ENCODE data around the gene PIAS3. TPM values are rescaled to one million over a fixed set of nuclear protein-coding genes. Genes with fewer than 3 reads are reported as not detected.
A peak's percentile ranks its signal among the peaks of the same experiment; 100 is the strongest.

Gene PIAS3
- 10 to 100 TPM; 20.3 to 23.6 TPM for total RNA-seq

GRCh38 chr1:145858901-145859490 lies at the start of gene PIAS3:
Gene PIAS3, minus strand, starts transcription at chr1:145859081. Its CDS starts 91 bp downstream, at chr1:145858990.
- peak; percentile 94 for DNase-seq
- H3K27ac Mint-ChIP-seq: peak within 1 kb of the TSS; percentile 87
- peaks cover 5% of the 10 kb centered on the region for H3K36me3 Mint-ChIP-seq
- ATAC-seq: peak; percentile 87
- peaks cover 10% of the 10 kb centered on the region for H3K4me1 Mint-ChIP-seq
- CTCF ChIA-PET: interaction anchor here (0.7 to 12.9 kb wide), 24 partner anchors 9 to 178 kb away, joined by 3 to 229 read pairs (median 4); partner anchors contain the start of genes ITGA10, LIX1L, NUDT17 and PEX11B
- peak within 1 kb of the TSS; percentile 95 for H3K4me3 Mint-ChIP-seq
- H3K9me3 Mint-ChIP-seq (ENCODE audit: low read depth): no peaks in the 10 kb centered on the region
- H3K27me3 Mint-ChIP-seq: peaks cover 8% of the 10 kb centered on the region

- Mint-ChIP-seq H3K36me3 (peaks cover 16% of the 10 kb centered on the region), H3K4me1 (peaks cover 20% of the 10 kb centered on the region), H3K27me3 (no peaks in the 10 kb centered on the region), H3K9me3 (ENCODE audit: low read depth) (no peaks in the 10 kb centered on the region), H3K4me3 (no peak overlapping the region), H3K27ac (no peak overlapping the region)
- no peak for ATAC-seq
- DNase-seq: no peak
- CTCF ChIA-PET: interaction anchor here (0.8 to 14.6 kb wide), 12 partner anchors 9 to 109 kb away, joined by 3 to 184 read pairs (median 9); partner anchors contain the start of genes ANKRD35, NUDT17, PEX11B and PIAS3
Measured at GRCh38 chr1:145908653-145909052, 49.8 kb upstream of the PIAS3 start.

GRCh38 chr1:145906954-145907753 lies 48.3 kb upstream of the PIAS3 start:
- H3K9me3 Mint-ChIP-seq (ENCODE audit: low read depth): no peaks in the 10 kb centered on the region
- peaks cover 14% of the 10 kb centered on the region for H3K4me1 Mint-ChIP-seq
- H3K4me3 Mint-ChIP-seq: no peak overlapping the region
- no peaks in the 10 kb centered on the region for H3K27me3 Mint-ChIP-seq
- peaks cover 10% of the 10 kb centered on the region for H3K36me3 Mint-ChIP-seq
- ATAC-seq (no peak), DNase-seq (no peak)
- no peak overlapping the region for H3K27ac Mint-ChIP-seq
- CTCF ChIA-PET: interaction anchor here (0.6 to 14.6 kb wide), 6 partner anchors 15 to 128 kb away, joined by 3 to 184 read pairs (median 4); partner anchors contain the start of gene NUDT17

GRCh38 chr1:145901312-145902021 lies 42.6 kb upstream of the PIAS3 start:
- H3K27ac Mint-ChIP-seq: no peak overlapping the region
- CTCF ChIA-PET: interaction anchor here (1.4 to 1.9 kb wide), 2 partner anchors 9 to 55 kb away, joined by 4 to 7 read pairs; no protein-coding TSS in a partner anchor
- H3K4me1 Mint-ChIP-seq: no peaks in the 10 kb centered on the region
- H3K9me3 Mint-ChIP-seq (ENCODE audit: low read depth): no peaks in the 10 kb centered on the region
- DNase-seq: no peak
- H3K27me3 Mint-ChIP-seq: no peaks in the 10 kb centered on the region
- no peak overlapping the region for H3K4me3 Mint-ChIP-seq
- H3K36me3 Mint-ChIP-seq: no peaks in the 10 kb centered on the region
- no peak for ATAC-seq

- Mint-ChIP-seq H3K27me3 (no peaks in the 10 kb centered on the region), H3K9me3 (ENCODE audit: low read depth) (no peaks in the 10 kb centered on the region), H3K4me3 (no peak overlapping the region), H3K4me1 (no peaks in the 10 kb centered on the region), H3K36me3 (no peaks in the 10 kb centered on the region), H3K27ac (no peak overlapping the region)
- DNase-seq (no peak), ATAC-seq (no peak)
- CTCF ChIA-PET: no interaction called here
Measured at GRCh38 chr1:145898756-145899155, 39.9 kb upstream of the PIAS3 start.

- H3K4me1 Mint-ChIP-seq: no peaks in the 10 kb centered on the region
- CTCF ChIA-PET: interaction anchor here (0.5 to 0.9 kb wide), 2 partner anchors 12 to 68 kb away, joined by 3 to 5 read pairs; partner anchors contain the start of gene ITGA10
- no peaks in the 10 kb centered on the region for H3K9me3 Mint-ChIP-seq (ENCODE audit: low read depth)
- no peak for ATAC-seq
- H3K27ac Mint-ChIP-seq: no peak overlapping the region
- no peak overlapping the region for H3K4me3 Mint-ChIP-seq
- no peak for DNase-seq
- H3K36me3 Mint-ChIP-seq: no peaks in the 10 kb centered on the region
- H3K27me3 Mint-ChIP-seq: no peaks in the 10 kb centered on the region
Measured at GRCh38 chr1:145897969-145898368, 39.1 kb upstream of the PIAS3 start.

- Mint-ChIP-seq H3K4me1 (no peaks in the 10 kb centered on the region), H3K27me3 (no peaks in the 10 kb centered on the region), H3K4me3 (no peak overlapping the region), H3K36me3 (no peaks in the 10 kb centered on the region), H3K9me3 (ENCODE audit: low read depth) (no peaks in the 10 kb centered on the region), H3K27ac (no peak overlapping the region)
- ATAC-seq (no peak), DNase-seq (no peak)
- CTCF ChIA-PET: interaction anchor here (1.1 to 3.0 kb wide), 5 partner anchors 10 to 137 kb away, joined by 3 to 17 read pairs (median 8); partner anchors contain the start of genes ITGA10 and NUDT17
Measured at GRCh38 chr1:145895471-145895870, 36.6 kb upstream of the PIAS3 start.

GRCh38 chr1:145893306-145894055 lies 34.6 kb upstream of the PIAS3 start:
- Mint-ChIP-seq H3K9me3 (ENCODE audit: low read depth) (no peaks in the 10 kb centered on the region), H3K27me3 (no peaks in the 10 kb centered on the region), H3K4me3 (no peak overlapping the region), H3K4me1 (no peaks in the 10 kb centered on the region), H3K36me3 (no peaks in the 10 kb centered on the region), H3K27ac (no peak overlapping the region)
- DNase-seq (no peak), ATAC-seq (no peak)
- CTCF ChIA-PET: interaction anchor here (0.9 to 4.1 kb wide), 10 partner anchors 8 to 83 kb away, joined by 3 to 31 read pairs (median 13); partner anchors contain the start of genes ANKRD35, ITGA10, LIX1L and NUDT17

- CTCF ChIA-PET: interaction anchor here (0.7 to 4.1 kb wide), 24 partner anchors 7 to 129 kb away, joined by 3 to 31 read pairs (median 7); partner anchors contain the start of genes ANKRD35, HJV, ITGA10 and LIX1L
- H3K27me3 Mint-ChIP-seq: peaks cover 2% of the 10 kb centered on the region
- H3K36me3 Mint-ChIP-seq: no peaks in the 10 kb centered on the region
- no peak for DNase-seq
- no peaks in the 10 kb centered on the region for H3K9me3 Mint-ChIP-seq (ENCODE audit: low read depth)
- H3K4me3 Mint-ChIP-seq: no peak overlapping the region
- H3K4me1 Mint-ChIP-seq: no peaks in the 10 kb centered on the region
- no peak for ATAC-seq
- no peak overlapping the region for H3K27ac Mint-ChIP-seq
Measured at GRCh38 chr1:145892486-145893087, 33.7 kb upstream of the PIAS3 start.

- Mint-ChIP-seq H3K4me1 (peaks cover under 1% of the 10 kb centered on the region), H3K9me3 (ENCODE audit: low read depth) (no peaks in the 10 kb centered on the region), H3K4me3 (no peak overlapping the region), H3K27me3 (peaks cover 4% of the 10 kb centered on the region), H3K27ac (no peak overlapping the region), H3K36me3 (no peaks in the 10 kb centered on the region)
- DNase-seq: peak; percentile 73
- peak; percentile 85 for ATAC-seq
- CTCF ChIA-PET: interaction anchor here (0.7 to 4.1 kb wide), 33 partner anchors 10 to 136 kb away, joined by 3 to 31 read pairs (median 5); partner anchors contain the start of genes HJV, ITGA10, LIX1L and NUDT17
Measured at GRCh38 chr1:145891587-145892485, 33.0 kb upstream of the PIAS3 start.

GRCh38 chr1:145891143-145891542 lies 32.3 kb upstream of the PIAS3 start:
- ATAC-seq (no peak), DNase-seq (no peak)
- Mint-ChIP-seq H3K36me3 (no peaks in the 10 kb centered on the region), H3K4me3 (no peak overlapping the region), H3K4me1 (peaks cover 4% of the 10 kb centered on the region), H3K9me3 (ENCODE audit: low read depth) (no peaks in the 10 kb centered on the region), H3K27ac (no peak overlapping the region), H3K27me3 (peaks cover 5% of the 10 kb centered on the region)
- CTCF ChIA-PET: interaction anchor here (0.7 to 4.1 kb wide), 31 partner anchors 10 to 136 kb away, joined by 3 to 31 read pairs (median 5); partner anchors contain the start of genes HJV, ITGA10, LIX1L and NUDT17
